Fibroblast of mammary gland (primary cell): ENCODE data around the gene ABCC10.

Source experiments
- DNase-seq: peaks from one replicate; pipeline ENCODE4 v3.0.0-alpha.2; 2010; ENCODE audit warnings: low read depth
- H3K4me3 ChIP-seq: 2 replicates; pipeline ENCODE4 v1.5.1; 2011; ENCODE audit warnings: low read depth, mild to moderate bottlenecking, low read length, moderate library complexity; ENCODE audit not compliant: control insufficient read depth
- CTCF ChIP-seq: conservative IDR thresholded peaks from 2 replicates; pipeline ENCODE4 v1.5.1; 2011; ENCODE audit warnings: low read depth, low read length, inconsistent platforms; ENCODE audit not compliant: control insufficient read depth, insufficient read depth

The ABCC10 gene

DNA sequence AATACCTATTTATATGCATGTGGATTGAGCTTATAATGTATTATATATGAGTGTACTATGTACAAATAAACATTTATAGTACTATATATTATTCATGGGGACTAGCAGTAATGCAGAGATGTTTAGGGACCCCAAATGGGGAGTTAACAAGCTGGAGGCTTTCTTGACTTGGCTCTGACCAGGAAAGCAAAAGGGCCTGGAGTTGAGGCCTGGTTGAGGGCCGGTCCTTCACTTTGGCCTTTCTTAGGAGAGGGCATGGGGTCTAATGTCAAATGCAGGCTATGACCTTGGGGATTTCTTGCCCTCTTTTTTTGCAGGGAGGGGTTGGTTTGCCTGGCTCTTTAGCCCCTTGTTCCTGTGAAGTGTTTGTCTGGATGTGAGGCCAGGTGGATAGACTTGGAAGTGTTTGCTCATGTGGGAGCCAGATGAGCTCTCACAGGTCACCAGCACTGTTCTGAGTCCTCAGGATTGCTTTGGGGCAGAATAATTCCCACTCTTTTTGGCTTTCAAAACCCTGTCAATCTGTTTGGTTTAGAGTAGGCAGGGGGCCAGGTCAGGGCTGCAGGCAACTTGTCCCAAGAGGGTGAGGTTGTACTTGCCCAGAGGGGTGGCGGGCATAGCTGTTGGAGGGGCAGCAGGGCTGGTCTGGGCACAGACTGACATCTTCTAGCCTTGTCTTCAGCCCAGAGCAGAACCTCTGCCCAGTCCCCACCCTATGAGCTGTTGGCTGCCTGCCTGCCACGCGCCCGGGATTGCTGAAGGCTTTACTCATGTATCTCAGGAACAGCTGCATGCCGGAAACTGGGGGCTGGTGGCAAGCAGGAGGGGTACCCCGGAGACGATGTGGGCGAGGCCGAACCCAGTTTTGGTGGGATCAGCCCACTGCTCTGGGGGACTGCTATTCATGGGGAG is 64.7 kb downstream of the ABCC10 start:
- H3K4me3 ChIP-seq = no peak overlapping the region
- DNase-seq = peak; percentile 76
- no peak for TF ChIP-seq CTCF

GRCh38 chr6:43492673-43493072 is 65.3 kb downstream of the ABCC10 start:
- H3K4me3 ChIP-seq = no peak overlapping the region
- no peak for TF ChIP-seq CTCF
- peak; percentile 54 for DNase-seq

DNA sequence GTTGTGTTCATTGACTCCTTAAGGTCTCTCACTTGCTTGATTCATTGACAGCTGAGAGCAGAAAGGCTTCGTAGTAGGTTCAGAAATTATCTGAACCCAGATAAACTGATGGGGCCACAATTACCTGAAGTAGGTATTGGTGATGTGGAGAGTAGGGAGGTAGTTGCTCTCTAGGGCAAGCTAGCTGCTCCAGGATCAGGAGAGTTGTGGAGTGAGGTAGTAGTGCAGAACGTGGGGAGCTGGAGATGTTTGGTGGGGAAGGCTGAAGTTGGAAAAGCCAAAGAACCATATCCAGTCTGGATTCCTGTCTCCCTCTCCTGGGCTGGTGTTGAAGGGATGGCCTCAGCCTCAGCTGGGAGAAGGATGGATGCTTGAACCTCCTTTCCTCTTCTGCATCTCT is 65.9 kb downstream of the ABCC10 start:
- TF ChIP-seq CTCF = no peak
- no peak overlapping the region for H3K4me3 ChIP-seq
- DNase-seq = no peak

DNA sequence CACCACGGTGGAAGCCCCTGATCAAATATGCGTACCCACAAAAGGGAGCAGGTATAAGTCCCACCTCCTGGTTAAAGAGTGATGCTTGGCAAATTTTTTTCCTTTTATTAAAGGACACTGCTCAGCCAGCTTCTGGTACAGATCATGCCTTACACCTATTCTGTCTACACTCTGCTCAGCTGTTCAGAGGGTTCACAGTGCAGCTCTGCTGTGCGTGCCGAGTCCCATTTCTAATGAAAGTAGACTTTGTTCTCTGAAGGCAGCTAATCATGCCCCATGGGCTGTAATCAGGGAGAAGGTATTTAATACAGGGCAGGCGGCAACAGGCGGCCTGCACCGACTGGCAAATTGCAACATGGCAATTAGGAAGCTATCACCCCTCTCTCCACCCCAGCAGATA is 66.5 kb downstream of the ABCC10 start:
- no peak for TF ChIP-seq CTCF
- no peak for DNase-seq
- H3K4me3 ChIP-seq = no peak overlapping the region

- H3K4me3 ChIP-seq = no peak overlapping the region
- no peak for TF ChIP-seq CTCF
- DNase-seq = no peak
Measured at GRCh38 chr6:43494321-43494720, 67.0 kb downstream of the ABCC10 start.

GRCh38 chr6:43494766-43495165 is 67.4 kb downstream of the ABCC10 start:
- DNase-seq = no peak
- no peak overlapping the region for H3K4me3 ChIP-seq
- TF ChIP-seq CTCF = no peak
